OCI-LY3 (cell line): ENCODE data around the gene PTCHD1.

Experiments
- CTCF ChIP-seq: fragments of 200-600, 300-600 bp; sonication (generic); IDR thresholded peaks from 2 replicates; pipeline ENCODE4 v1.5.1; 2014; ENCODE audit warnings: antibody characterized with exemption, low read length, low read depth
- EZH2phosphoT487 ChIP-seq: fragments of 200-600 bp; shearing (Covaris generic); IDR thresholded peaks from 2 replicates; pipeline ENCODE4 v1.6.1; 2018; ENCODE audit warnings: antibody characterized with exemption, mixed run types, low read depth

- TF ChIP-seq CTCF (no peak), EZH2phosphoT487 (no peak)
These were observed 102.2 kb downstream of the PTCHD1 start for GRCh38 chrX:23436875-23437274.
